ENCODE measurements around the gene CXCL12.

DNA sequence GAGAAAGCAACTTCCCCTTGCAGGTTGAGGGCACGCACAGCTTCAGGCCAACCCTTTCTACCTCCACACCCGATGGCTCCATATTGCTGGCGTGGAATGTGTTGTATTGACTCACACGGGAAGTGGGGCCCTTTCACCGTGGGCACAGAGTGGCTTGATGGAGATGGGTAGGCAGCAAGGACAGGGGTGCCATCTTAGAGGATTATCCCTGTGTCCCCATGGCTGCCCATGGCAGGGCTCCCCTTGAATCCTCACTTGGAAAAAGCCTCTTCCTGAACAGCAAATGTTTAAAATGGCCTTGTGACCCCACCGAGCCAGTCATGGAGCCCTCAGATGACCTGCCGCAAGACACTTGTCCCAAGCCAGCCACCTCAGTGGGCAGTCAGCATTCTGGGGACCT, 31.2 kb downstream of the CXCL12 start:
- TF ChIP-seq, protein P1, sequence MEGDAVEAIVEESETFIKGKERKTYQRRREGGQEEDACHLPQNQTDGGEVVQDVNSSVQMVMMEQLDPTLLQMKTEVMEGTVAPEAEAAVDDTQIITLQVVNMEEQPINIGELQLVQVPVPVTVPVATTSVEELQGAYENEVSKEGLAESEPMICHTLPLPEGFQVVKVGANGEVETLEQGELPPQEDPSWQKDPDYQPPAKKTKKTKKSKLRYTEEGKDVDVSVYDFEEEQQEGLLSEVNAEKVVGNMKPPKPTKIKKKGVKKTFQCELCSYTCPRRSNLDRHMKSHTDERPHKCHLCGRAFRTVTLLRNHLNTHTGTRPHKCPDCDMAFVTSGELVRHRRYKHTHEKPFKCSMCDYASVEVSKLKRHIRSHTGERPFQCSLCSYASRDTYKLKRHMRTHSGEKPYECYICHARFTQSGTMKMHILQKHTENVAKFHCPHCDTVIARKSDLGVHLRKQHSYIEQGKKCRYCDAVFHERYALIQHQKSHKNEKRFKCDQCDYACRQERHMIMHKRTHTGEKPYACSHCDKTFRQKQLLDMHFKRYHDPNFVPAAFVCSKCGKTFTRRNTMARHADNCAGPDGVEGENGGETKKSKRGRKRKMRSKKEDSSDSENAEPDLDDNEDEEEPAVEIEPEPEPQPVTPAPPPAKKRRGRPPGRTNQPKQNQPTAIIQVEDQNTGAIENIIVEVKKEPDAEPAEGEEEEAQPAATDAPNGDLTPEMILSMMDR (IDR thresholded peaks at IDR 0.05; ENCODE audit: borderline replicate concordance, extremely low read depth, low read length, poor library complexity, severe bottlenecking): no peak
- TF ChIP-seq EZH2 (IDR thresholded peaks at IDR 0.05; ENCODE audit: borderline replicate concordance, low read depth, low read length, severe bottlenecking): no peak

Measured in DND-41 (cell line).